H1 (cell line): ENCODE measurements around the gene PHEX. TPM values are rescaled to one million over a fixed set of nuclear protein-coding genes. Genes with fewer than 3 reads are reported as not detected.

Experiments
- CTCF ChIA-PET: fragments of 300-600 bp; sonication (Branson Sonifier 250); formaldehyde crosslinking; loops from one replicate; lab custom pipeline; 2021; ENCODE audit not compliant: partially characterized antibody; lab: Charles Lee
- POLR2A ChIA-PET: fragments of 300-600 bp; sonication (Branson Sonifier 250); formaldehyde crosslinking; loops from one replicate; lab custom pipeline; 2021; ENCODE audit warnings: inconsistent platforms; ENCODE audit not compliant: partially characterized antibody; lab: Charles Lee
- DNase-seq, 2 experiments: peaks; one replicate each; pipeline versions ENCODE4 v3.0.0 to v3.0.0-alpha.2; 2010 to 2022; ENCODE audit warnings: low spot score in 2 of 2, low read depth in 1 of 2, mixed read lengths in 1 of 2
- FAIRE-seq: peaks from 2 replicates; lab custom pipeline; 2011; peaks lifted over from hg19 to GRCh38; lab: Jason Lieb, UNC
- H2AFZ ChIP-seq: 2 replicates; pipeline ENCODE4 v1.8.1; 2012; ENCODE audit warnings: low read length, inconsistent platforms
- H2AK5ac ChIP-seq: 2 replicates; pipeline ENCODE4 v1.6.1; 2013; ENCODE audit warnings: low read depth, low read length
- H2BK120ac ChIP-seq: replicated peaks from 2 replicates; pipeline ENCODE3; 2013; ENCODE audit warnings: low read depth, low read length, inconsistent platforms
- H2BK12ac ChIP-seq: 2 replicates; pipeline ENCODE4 v1.6.1; 2013; ENCODE audit warnings: low read depth, low read length
- H2BK15ac ChIP-seq: 2 replicates; pipeline ENCODE4 v1.6.1; 2013; ENCODE audit warnings: low read length
- H2BK20ac ChIP-seq: 2 replicates; pipeline ENCODE4 v1.6.1; 2013; ENCODE audit warnings: low read length
- H2BK5ac ChIP-seq: 2 replicates; pipeline ENCODE4 v1.6.1; 2013; ENCODE audit warnings: low read depth, low read length
- H3K14ac ChIP-seq: 2 replicates; pipeline ENCODE4 v1.6.1; 2013; ENCODE audit warnings: inconsistent platforms; ENCODE audit not compliant: insufficient read length
- H3K18ac ChIP-seq: 2 replicates; pipeline ENCODE4 v1.6.1; 2013; ENCODE audit warnings: low read length; ENCODE audit errors: extremely low read depth
- H3K23ac ChIP-seq: 2 replicates; pipeline ENCODE4 v1.6.1; 2013; ENCODE audit warnings: inconsistent platforms; ENCODE audit not compliant: insufficient read length
- H3K23me2 ChIP-seq: 2 replicates; pipeline ENCODE4 v1.6.1; 2013; ENCODE audit warnings: low read depth, low read length
- H3K27ac ChIP-seq: 2 replicates; pipeline ENCODE4 v1.6.1; 2011; ENCODE audit warnings: low read depth, low read length, inconsistent platforms
- H3K27me3 ChIP-seq, 4 experiments: replicated peaks in 1 of 4; 1 replicate in 1 of 4; 2 replicates in 3 of 4; pipeline versions ENCODE4 v1.6.1 to v1.8.1; 2011 to 2013; ENCODE audit warnings: low read length in 3 of 4, mild to moderate bottlenecking in 3 of 4, inconsistent platforms in 2 of 4, mixed read lengths in 2 of 4, moderate library complexity in 1 of 4; ENCODE audit not compliant: control insufficient read depth in 3 of 4, insufficient read depth in 3 of 4; ENCODE audit errors: extremely low read depth in 1 of 4
- H3K36me3 ChIP-seq, 4 experiments: 2 replicates each; pipeline versions ENCODE4 v1.6.1 to v1.8.1; 2011 to 2013; ENCODE audit warnings: mild to moderate bottlenecking in 4 of 4, low read length in 3 of 4, moderate library complexity in 2 of 4, control low read depth in 1 of 4, inconsistent platforms in 1 of 4; ENCODE audit not compliant: insufficient read depth in 4 of 4, control insufficient read depth in 2 of 4
- H3K4ac ChIP-seq: replicated peaks from 2 replicates; pipeline ENCODE3; 2013; ENCODE audit warnings: low read length, low read depth, mixed read lengths, inconsistent platforms; ENCODE audit not compliant: insufficient read length
- H3K4me1 ChIP-seq, 4 experiments: replicated peaks in 1 of 4; 1 replicate in 1 of 4; 2 replicates in 3 of 4; pipeline versions ENCODE4 v1.6.1 to v1.8.1; 2011 to 2013; ENCODE audit warnings: low read length in 3 of 4, inconsistent platforms in 2 of 4, mixed read lengths in 1 of 4; ENCODE audit not compliant: insufficient read depth in 4 of 4, control insufficient read depth in 3 of 4
- H3K4me2 ChIP-seq, 2 experiments: 2 replicates each; pipeline versions ENCODE4 v1.6.1 to v1.8.1; 2011 to 2013; ENCODE audit warnings: low read depth in 2 of 2, low read length in 2 of 2, control low read depth in 1 of 2, inconsistent platforms in 1 of 2, mild to moderate bottlenecking in 1 of 2; ENCODE audit not compliant: insufficient read depth in 1 of 2
- H3K4me3 ChIP-seq, 4 experiments: fragments of 200-600, 300-600 bp in 1 of 4; sonication (generic), shearing (Covaris generic), sonication (Bioruptor Twin) in 1 of 4; 2 replicates each; pipeline versions ENCODE4 v1.5.1 to v1.8.1; 2011 to 2016; ENCODE audit warnings: low read length in 4 of 4, low read depth in 3 of 4, control low read depth in 2 of 4, inconsistent platforms in 2 of 4, mild to moderate bottlenecking in 2 of 4, mixed read lengths in 1 of 4, moderate library complexity in 1 of 4; ENCODE audit not compliant: insufficient read depth in 2 of 4; ENCODE audit errors: extremely low read depth in 1 of 4
- H3K56ac ChIP-seq: replicated peaks from 2 replicates; pipeline ENCODE3; 2013; ENCODE audit warnings: low read depth, mild to moderate bottlenecking, mixed read lengths, low read length, inconsistent platforms; ENCODE audit not compliant: insufficient read length
- H3K79me1 ChIP-seq: 2 replicates; pipeline ENCODE4 v1.6.1; 2013; ENCODE audit warnings: low read depth, low read length, control low read depth
- H3K79me2 ChIP-seq, 2 experiments: 2 replicates each; pipeline versions ENCODE4 v1.6.1 to v1.8.1; 2012 to 2013; ENCODE audit warnings: low read length in 2 of 2, mild to moderate bottlenecking in 2 of 2, inconsistent platforms in 1 of 2; ENCODE audit not compliant: insufficient read depth in 2 of 2, control insufficient read depth in 1 of 2
- H3K9ac ChIP-seq, 4 experiments: replicated peaks in 1 of 4; 1 replicate in 1 of 4; 2 replicates in 3 of 4; pipeline versions ENCODE4 v1.6.1 to v1.8.1; 2011 to 2013; ENCODE audit warnings: low read depth in 3 of 4, low read length in 3 of 4, control low read depth in 2 of 4, mild to moderate bottlenecking in 2 of 4, moderate library complexity in 2 of 4, inconsistent platforms in 1 of 4; ENCODE audit errors: extremely low read depth in 1 of 4
- H3K9me3 ChIP-seq, 2 experiments: 2 replicates each; pipeline versions ENCODE4 v1.6.1 to v1.8.1; 2012 to 2013; ENCODE audit warnings: mild to moderate bottlenecking in 2 of 2, moderate library complexity in 2 of 2, control low read depth in 1 of 2, inconsistent platforms in 1 of 2, low read depth in 1 of 2, low read length in 1 of 2, mixed read lengths in 1 of 2; ENCODE audit not compliant: insufficient read depth in 2 of 2
- H4K20me1 ChIP-seq, 2 experiments: replicated peaks in 1 of 2; 2 replicates each; pipeline versions ENCODE3 to v1.8.1; 2011 to 2013; ENCODE audit warnings: inconsistent platforms in 2 of 2, low read length in 2 of 2, mild to moderate bottlenecking in 1 of 2; ENCODE audit not compliant: insufficient read depth in 2 of 2, control insufficient read depth in 1 of 2
- H4K5ac ChIP-seq: 2 replicates; pipeline ENCODE4 v1.6.1; 2013; ENCODE audit warnings: low read length, low read depth, mixed read lengths, inconsistent platforms; ENCODE audit not compliant: insufficient read length
- H4K8ac ChIP-seq: 2 replicates; pipeline ENCODE4 v1.8.0; 2013; ENCODE audit warnings: mild to moderate bottlenecking, moderate library complexity, low read length, inconsistent platforms; ENCODE audit not compliant: insufficient read depth; ENCODE audit errors: extremely low read depth
- H4K91ac ChIP-seq: replicated peaks from 2 replicates; pipeline ENCODE3; 2013; ENCODE audit warnings: low read length, mixed read lengths, inconsistent platforms; ENCODE audit not compliant: insufficient read length
- FOSL1 ChIP-seq: IDR thresholded peaks from 2 replicates; pipeline ENCODE4 v1.6.1; 2011; ENCODE audit warnings: mild to moderate bottlenecking, low read depth, low read length, moderate library complexity; ENCODE audit not compliant: insufficient read depth
- TAF1 ChIP-seq: IDR thresholded peaks from 2 replicates; pipeline ENCODE4 v1.6.1; 2011; ENCODE audit warnings: mild to moderate bottlenecking, low read depth, low read length
- TBP ChIP-seq: IDR thresholded peaks from 2 replicates; pipeline ENCODE4 v1.6.1; 2011; ENCODE audit warnings: low read depth, low read length, improper control_type of control experiment
- TCF12 ChIP-seq: IDR thresholded peaks from 2 replicates; pipeline ENCODE4 v1.6.1; 2011; ENCODE audit warnings: low read depth, mild to moderate bottlenecking, low read length
- WGBS, 2 experiments: shearing (Covaris generic) in 1 of 2; methylation state at CpG; one replicate each; pipeline versions ENCODE4 v1.1.6 to v1.1.7; 2013 to 2015; ENCODE audit warnings: low lambda C conversion rate in 2 of 2, mixed read lengths in 2 of 2, inconsistent platforms in 1 of 2, low coverage in 1 of 2, missing lambda C conversion rate in 1 of 2; ENCODE audit not compliant: insufficient replicate concordance in 2 of 2, insufficient coverage in 1 of 2, insufficient read length in 1 of 2; ENCODE audit errors: extremely low coverage in 1 of 2, missing lambda C conversion rate in 1 of 2; 5-methylcytosine and 5-hydroxymethylcytosine counted together
- polyA plus RNA-seq, 7 experiments: library from polyadenylated mRNA; depleted of rRNA in 3 of 7; stranded (reverse) in 5 of 7; unstranded in 2 of 7; fragments of >200 nt in 5 of 7; fragments of 200-250 nt in 2 of 7; gene quantifications; 1 replicate in 5 of 7; 2 replicates in 1 of 7; 4 replicates in 1 of 7; pipeline versions ENCODE4 v1.2.1 to v1.2.3, GENCODE V29; 2011 to 2013; ENCODE audit warnings: missing spikeins in 2 of 7, mixed read lengths in 2 of 7
- total RNA-seq: library from RNA; stranded (reverse); fragmentation: NEBNext Ultra II Directional; extraction: Animal tissue kit (Norgen Biotek cat#: 25700); gene quantifications from 2 replicates; pipeline ENCODE4 v1.2.1, GENCODE V29; 2021

Gene PHEX
- total and polyA plus RNA-seq, 2 of the 8 experiments (the other 6 are each of a cell fraction or from before 2014, with no cell fraction given), result 0.03 to 0.11 TPM

GRCh38 chrX:22086003-22086402 is 53.9 kb downstream of the PHEX start:
- Histone ChIP-seq H2AK5ac (no peak overlapping the region), H2BK15ac (no peak overlapping the region), H3K23me2 (no peaks in the 10 kb centered on the region), H2BK12ac (no peak overlapping the region), H3K14ac (no peak overlapping the region), H3K27ac (no peak overlapping the region), H3K56ac (no peak overlapping the region), H4K20me1 (no peaks in the 10 kb centered on the region), H3K36me3 (no peaks in the 10 kb centered on the region), H4K91ac (no peak overlapping the region), H3K79me2 (no peaks in the 10 kb centered on the region), H2AFZ (no peak overlapping the region), H3K27me3 (no peaks in the 10 kb centered on the region), H3K9ac (no peak overlapping the region), H3K4me3 (no peak overlapping the region), H3K23ac (no peak overlapping the region), H3K9me3 (no peaks in the 10 kb centered on the region), H3K18ac (no peak overlapping the region), H4K8ac (no peak overlapping the region), H3K4me1 (no peaks in the 10 kb centered on the region), H4K5ac (no peak overlapping the region), H3K4ac (no peak overlapping the region), H2BK20ac (no peak overlapping the region), H2BK120ac (no peak overlapping the region), H3K4me2 (no peak overlapping the region), H3K79me1 (no peaks in the 10 kb centered on the region), H2BK5ac (no peak overlapping the region)
- ChIA-PET CTCF (interaction anchor here (0.5 kb wide), 1 partner anchor 50 kb away, joined by 3 read pairs; no protein-coding TSS in a partner anchor), POLR2A (interaction anchor here (0.6 kb wide), 1 partner anchor 104 kb away, joined by 3 read pairs; no protein-coding TSS in a partner anchor)
- DNase-seq (no peak), FAIRE-seq (no peak)
- 89% methylated on average over 4 of the region's 4 CpGs; no CpG with 5 or more reads in 1 of the 2 experiments for WGBS, 2 experiments
- TF ChIP-seq TBP (no peak), TAF1 (no peak), TCF12 (no peak), FOSL1 (no peak)
